ENCODE results near the gene CLDN34. TPM values are rescaled to one million over a fixed set of nuclear protein-coding genes. Genes with fewer than 3 reads are reported as not detected.

The CLDN34 gene
- total and polyA plus RNA-seq, 2 of the 13 experiments (the other 11 are each of a cell fraction or from before 2014, with no cell fraction given): not detected

DNA sequence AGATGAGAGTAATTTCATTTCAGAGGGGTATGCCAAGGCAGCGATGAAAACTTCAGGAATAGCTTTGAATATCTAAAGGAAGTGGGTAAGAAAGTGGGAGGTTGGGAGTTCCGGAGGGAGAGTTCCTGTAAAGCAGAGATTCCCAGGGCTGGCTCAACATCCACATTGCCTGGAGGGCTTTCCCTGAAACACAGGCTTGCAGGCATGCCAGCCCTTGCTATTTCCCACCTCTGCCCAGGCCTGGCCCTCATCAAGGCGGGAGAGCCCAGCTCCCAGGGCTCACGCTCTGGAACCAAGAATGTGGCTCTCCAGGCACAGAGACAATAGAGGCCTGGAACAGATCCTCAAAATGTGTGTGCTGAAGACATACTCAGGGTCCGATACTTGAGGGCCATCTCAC is 43.8 kb upstream of the CLDN34 start (continued):
- TF ChIP-seq DPF2 (CRISPR knock-in tag; IDR thresholded peaks at IDR 0.05; ENCODE audit: borderline replicate concordance, low read depth) (no peak), RFX1 (IDR thresholded peaks at IDR 0.05) (no peak), SRSF9 (IDR thresholded peaks at IDR 0.05; ENCODE audit: borderline replicate concordance, insufficient read depth, low read depth, low read length, poor library complexity, severe bottlenecking) (no peak)
- TF ChIP-seq, protein P1, sequence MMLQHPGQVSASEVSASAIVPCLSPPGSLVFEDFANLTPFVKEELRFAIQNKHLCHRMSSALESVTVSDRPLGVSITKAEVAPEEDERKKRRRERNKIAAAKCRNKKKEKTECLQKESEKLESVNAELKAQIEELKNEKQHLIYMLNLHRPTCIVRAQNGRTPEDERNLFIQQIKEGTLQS (CRISPR knock-in tag; IDR thresholded peaks at IDR 0.05): no peak

DNA sequence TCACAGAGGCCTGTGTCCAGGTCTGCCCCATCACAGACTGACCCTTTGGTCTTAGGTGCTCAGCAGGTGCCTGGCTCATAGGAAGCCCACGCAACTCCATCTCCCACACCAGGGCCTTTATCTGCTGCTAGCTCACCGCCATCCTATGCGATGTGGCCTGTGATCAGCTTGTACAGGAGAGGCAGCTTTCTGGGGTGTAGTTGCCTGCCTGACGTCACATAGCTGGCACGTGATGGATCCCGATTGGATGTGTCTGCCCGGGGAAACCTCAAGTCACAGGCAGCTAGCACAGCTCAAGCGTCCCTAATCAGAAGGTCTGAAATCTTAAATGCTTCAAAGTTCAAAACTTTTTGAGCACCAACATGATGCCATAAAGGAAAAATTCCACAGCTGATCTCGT is 41.2 kb upstream of the CLDN34 start:
- intact Hi-C loops (cut with micrococcal nuclease; ENCODE audit: unreplicated experiment) (no loop called here), in situ Hi-C loops (cut with HindIII; ENCODE audit: extremely low pct_ligation_motif_present, low pct_unique_long_range_greater_than_20kb) (no loop called here)
- H3K4me1 ChIP-seq (ENCODE audit: insufficient read depth, low read length): peaks cover 20% of the 10 kb centered on the region
- POLR2A ChIA-PET: no interaction called here
- H3K4me2 ChIP-seq (ENCODE audit: low read depth, low read length): no peak overlapping the region
- H3K9ac ChIP-seq (ENCODE audit: insufficient read depth, low read depth, low read length): no peak overlapping the region
- FAIRE-seq (no peak), DNase-seq (ENCODE audit: low spot score) (no peak), ATAC-seq (no peak)
- no peaks in the 10 kb centered on the region for H4K20me1 ChIP-seq (ENCODE audit: insufficient read depth, low read length)
- H3K9me3 ChIP-seq (ENCODE audit: low read length): no peaks in the 10 kb centered on the region
- no peaks in the 10 kb centered on the region for H3K79me2 ChIP-seq (ENCODE audit: insufficient read depth, low read length)
- CTCF ChIA-PET (ENCODE audit: low intra/inter-chr PET ratio, low total read pairs): no interaction called here
- H3K27ac ChIP-seq (ENCODE audit: extremely low read length, insufficient read depth, low read length): no peak overlapping the region
- no peaks in the 10 kb centered on the region for H3K27me3 ChIP-seq (ENCODE audit: control insufficient read depth in 1 of 2, insufficient read depth in 2 of 2, low read length in 2 of 2)
- no peak overlapping the region for H3K4me3 ChIP-seq (replicated peaks in 1 of 3; ENCODE audit: insufficient read depth in 1 of 3, low read depth in 2 of 3, low read length in 3 of 3)
- H3K36me3 ChIP-seq (replicated peaks in 1 of 2; ENCODE audit: control insufficient read depth in 1 of 2, insufficient read depth in 2 of 2, low read length in 2 of 2): no peaks in the 10 kb centered on the region
- WGBS (ENCODE audit: low lambda C conversion rate): no CpG with 5 or more reads among the region's 9 CpGs
- no peak overlapping the region for H2AFZ ChIP-seq (ENCODE audit: low read length)
- no TSS peak for BruUV-seq (replicated peaks)
- TF ChIP-seq, protein P2, sequence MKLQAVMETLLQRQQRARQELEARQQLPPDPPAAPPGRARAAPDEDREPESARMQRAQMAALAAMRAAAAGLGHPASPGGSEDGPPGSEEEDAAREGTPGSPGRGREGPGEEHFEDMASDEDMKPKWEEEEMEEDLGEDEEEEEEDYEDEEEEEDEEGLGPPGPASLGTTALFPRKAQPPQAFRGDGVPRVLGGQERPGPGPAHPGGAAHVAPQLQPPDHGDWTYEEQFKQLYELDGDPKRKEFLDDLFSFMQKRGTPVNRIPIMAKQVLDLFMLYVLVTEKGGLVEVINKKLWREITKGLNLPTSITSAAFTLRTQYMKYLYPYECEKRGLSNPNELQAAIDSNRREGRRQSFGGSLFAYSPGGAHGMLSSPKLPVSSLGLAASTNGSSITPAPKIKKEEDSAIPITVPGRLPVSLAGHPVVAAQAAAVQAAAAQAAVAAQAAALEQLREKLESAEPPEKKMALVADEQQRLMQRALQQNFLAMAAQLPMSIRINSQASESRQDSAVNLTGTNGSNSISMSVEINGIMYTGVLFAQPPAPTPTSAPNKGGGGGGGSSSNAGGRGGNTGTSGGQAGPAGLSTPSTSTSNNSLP (IDR thresholded peaks at IDR 0.05; ENCODE audit: low read depth, low read length): no peak
- TF ChIP-seq NFIB (CRISPR knock-in tag; IDR thresholded peaks at IDR 0.05; ENCODE audit: borderline replicate concordance): no peak
- no peak for TF ChIP-seq ETV5 (CRISPR knock-in tag; IDR thresholded peaks at IDR 0.05; ENCODE audit: borderline replicate concordance)
- no peak for TF ChIP-seq ZNF549 (CRISPR knock-in tag; IDR thresholded peaks at IDR 0.05)
- TF ChIP-seq ZNF598 (CRISPR knock-in tag; IDR thresholded peaks at IDR 0.05; ENCODE audit: borderline replicate concordance): no peak
- TF ChIP-seq ZNF253 (CRISPR knock-in tag; IDR thresholded peaks at IDR 0.05; ENCODE audit: borderline replicate concordance): no peak
- TF ChIP-seq MXI1 (IDR thresholded peaks at IDR 0.05; ENCODE audit: borderline replicate concordance, low read depth, low read length): no peak
- TF ChIP-seq PLRG1 (conservative IDR thresholded peaks at IDR 0.05): no peak
- TF ChIP-seq, protein P3, sequence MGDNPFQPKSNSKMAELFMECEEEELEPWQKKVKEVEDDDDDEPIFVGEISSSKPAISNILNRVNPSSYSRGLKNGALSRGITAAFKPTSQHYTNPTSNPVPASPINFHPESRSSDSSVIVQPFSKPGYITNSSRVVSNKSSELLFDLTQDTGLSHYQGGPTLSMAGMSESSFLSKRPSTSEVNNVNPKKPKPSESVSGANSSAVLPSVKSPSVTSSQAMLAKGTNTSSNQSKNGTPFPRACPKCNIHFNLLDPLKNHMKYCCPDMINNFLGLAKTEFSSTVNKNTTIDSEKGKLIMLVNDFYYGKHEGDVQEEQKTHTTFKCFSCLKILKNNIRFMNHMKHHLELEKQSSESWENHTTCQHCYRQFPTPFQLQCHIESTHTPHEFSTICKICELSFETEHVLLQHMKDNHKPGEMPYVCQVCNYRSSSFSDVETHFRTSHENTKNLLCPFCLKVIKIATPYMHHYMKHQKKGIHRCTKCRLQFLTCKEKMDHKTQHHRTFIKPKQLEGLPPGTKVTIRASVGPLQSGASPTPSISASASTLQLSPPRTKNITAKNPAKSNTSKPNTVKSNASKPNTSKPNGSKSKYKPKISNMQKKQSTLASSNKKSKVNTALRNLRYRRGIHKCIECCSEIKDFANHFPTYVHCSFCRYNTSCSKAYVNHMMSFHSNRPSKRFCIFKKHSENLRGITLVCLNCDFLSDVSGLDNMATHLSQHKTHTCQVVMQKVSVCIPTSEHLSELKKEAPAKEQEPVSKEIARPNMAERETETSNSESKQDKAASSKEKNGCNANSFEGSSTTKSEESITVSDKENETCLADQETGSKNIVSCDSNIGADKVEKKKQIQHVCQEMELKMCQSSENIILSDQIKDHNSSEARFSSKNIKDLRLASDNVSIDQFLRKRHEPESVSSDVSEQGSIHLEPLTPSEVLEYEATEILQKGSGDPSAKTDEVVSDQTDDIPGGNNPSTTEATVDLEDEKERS (CRISPR knock-in tag; IDR thresholded peaks at IDR 0.05): no peak
- TF ChIP-seq PHF8 (CRISPR knock-in tag; IDR thresholded peaks at IDR 0.05): no peak
- TF ChIP-seq ZNF136 (CRISPR knock-in tag; IDR thresholded peaks at IDR 0.05; ENCODE audit: low read depth): no peak
- TF ChIP-seq, protein P4, sequence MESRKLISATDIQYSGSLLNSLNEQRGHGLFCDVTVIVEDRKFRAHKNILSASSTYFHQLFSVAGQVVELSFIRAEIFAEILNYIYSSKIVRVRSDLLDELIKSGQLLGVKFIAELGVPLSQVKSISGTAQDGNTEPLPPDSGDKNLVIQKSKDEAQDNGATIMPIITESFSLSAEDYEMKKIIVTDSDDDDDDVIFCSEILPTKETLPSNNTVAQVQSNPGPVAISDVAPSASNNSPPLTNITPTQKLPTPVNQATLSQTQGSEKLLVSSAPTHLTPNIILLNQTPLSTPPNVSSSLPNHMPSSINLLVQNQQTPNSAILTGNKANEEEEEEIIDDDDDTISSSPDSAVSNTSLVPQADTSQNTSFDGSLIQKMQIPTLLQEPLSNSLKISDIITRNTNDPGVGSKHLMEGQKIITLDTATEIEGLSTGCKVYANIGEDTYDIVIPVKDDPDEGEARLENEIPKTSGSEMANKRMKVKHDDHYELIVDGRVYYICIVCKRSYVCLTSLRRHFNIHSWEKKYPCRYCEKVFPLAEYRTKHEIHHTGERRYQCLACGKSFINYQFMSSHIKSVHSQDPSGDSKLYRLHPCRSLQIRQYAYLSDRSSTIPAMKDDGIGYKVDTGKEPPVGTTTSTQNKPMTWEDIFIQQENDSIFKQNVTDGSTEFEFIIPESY (CRISPR knock-in tag; IDR thresholded peaks at IDR 0.05): no peak
- no peak for TF ChIP-seq ZNF296 (CRISPR knock-in tag; conservative IDR thresholded peaks at IDR 0.05)
- no peak for TF ChIP-seq ZNF761 (CRISPR knock-in tag; conservative IDR thresholded peaks at IDR 0.05)
